Tibial nerve (tissue), 3 donors: Measurements from ENCODE around the gene CTXND1.

Experiments
- POLR2A ChIP-seq, 2 donors: fragments of 450-650 bp; IDR thresholded peaks; one replicate each; pipeline ENCODE4 v1.6.1; 2017; ENCODE audit warnings: antibody characterized with exemption in 2 of 2, mild to moderate bottlenecking in 2 of 2, moderate library complexity in 2 of 2
- TF ChIP-seq, protein P1 (sequence below), 5 experiments: fragments of 200-600 bp in 3 of 5; fragments of 450-650 bp in 2 of 5; sonication (generic) in 3 of 5; IDR thresholded peaks; one replicate each; pipeline ENCODE4 v1.5.1; 2016 to 2019; ENCODE audit warnings: antibody characterized with exemption in 5 of 5, mild to moderate bottlenecking in 3 of 5, moderate library complexity in 2 of 5

DNA sequence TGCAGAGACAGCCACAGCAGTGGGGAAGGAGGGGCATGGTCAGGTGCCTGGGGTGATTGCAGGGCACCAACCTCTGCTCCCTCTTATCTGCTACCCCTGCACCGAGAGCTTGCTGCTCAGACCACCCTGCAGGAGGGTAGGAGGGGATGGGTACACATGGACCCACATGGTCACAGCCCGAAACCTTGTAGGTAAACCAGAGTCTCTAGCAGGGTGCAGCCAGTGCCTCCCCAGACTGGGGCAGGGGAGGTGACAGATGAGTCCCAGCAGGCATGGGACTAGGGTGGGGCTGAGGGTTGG, 50.0 kb downstream of the CTXND1 start:
- TF ChIP-seq, protein P1, sequence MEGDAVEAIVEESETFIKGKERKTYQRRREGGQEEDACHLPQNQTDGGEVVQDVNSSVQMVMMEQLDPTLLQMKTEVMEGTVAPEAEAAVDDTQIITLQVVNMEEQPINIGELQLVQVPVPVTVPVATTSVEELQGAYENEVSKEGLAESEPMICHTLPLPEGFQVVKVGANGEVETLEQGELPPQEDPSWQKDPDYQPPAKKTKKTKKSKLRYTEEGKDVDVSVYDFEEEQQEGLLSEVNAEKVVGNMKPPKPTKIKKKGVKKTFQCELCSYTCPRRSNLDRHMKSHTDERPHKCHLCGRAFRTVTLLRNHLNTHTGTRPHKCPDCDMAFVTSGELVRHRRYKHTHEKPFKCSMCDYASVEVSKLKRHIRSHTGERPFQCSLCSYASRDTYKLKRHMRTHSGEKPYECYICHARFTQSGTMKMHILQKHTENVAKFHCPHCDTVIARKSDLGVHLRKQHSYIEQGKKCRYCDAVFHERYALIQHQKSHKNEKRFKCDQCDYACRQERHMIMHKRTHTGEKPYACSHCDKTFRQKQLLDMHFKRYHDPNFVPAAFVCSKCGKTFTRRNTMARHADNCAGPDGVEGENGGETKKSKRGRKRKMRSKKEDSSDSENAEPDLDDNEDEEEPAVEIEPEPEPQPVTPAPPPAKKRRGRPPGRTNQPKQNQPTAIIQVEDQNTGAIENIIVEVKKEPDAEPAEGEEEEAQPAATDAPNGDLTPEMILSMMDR (IDR thresholded peaks at IDR 0.05): no peak
- no peak for TF ChIP-seq POLR2A (IDR thresholded peaks at IDR 0.05)
